NCI-H1930 (cell line): ENCODE results near the gene PITPNM1.
"Not testable (repeated sequence)": the region's sequence is repeated elsewhere in the genome, so short reads cannot be mapped to it uniquely, and the experiment has no call there.

Experiments
- DNase-seq, 2 experiments: peaks; one replicate each; lab custom pipeline; 2025; lab: John Stamatoyannopoulos, UW

The PITPNM1 gene

DNA sequence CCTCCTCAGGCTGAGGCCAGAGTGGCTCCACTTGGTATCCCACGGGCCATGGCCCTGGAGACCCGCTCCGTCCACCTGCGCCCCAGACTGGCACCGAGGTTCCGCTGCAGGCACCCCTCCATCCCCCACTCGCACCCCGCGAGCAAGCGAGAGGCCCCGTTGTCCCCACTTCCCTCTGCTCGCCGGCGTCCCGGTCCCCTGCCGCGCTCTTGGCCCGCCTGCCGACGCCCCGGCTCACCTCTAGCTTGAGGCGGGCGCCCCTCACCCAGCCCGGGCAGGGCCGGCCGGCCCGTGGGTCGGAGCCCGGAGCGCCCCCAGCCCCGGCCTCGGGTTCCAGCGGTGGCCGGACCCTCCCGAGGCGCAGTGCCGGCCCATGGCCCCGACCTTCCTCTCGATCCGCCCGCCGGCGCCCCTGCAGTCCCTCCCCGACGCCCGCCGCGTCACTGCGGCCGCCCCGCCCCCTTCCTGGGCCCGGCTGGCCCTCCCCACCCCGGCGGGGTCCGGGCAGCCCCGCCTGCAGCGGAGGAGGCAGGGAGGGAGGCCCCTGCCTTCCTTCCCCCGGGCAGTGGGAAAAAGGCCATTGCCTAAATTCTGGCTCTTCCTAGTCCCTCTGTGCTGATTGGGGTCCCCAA, at the start of gene PITPNM1:
TSS of gene PITPNM1 (minus strand) at position 414 of the 632 bp plus-strand sequence. CDS start 1,183 bp downstream, outside the sequence.
- DNase-seq: peak; percentile 27 to 67

DNA sequence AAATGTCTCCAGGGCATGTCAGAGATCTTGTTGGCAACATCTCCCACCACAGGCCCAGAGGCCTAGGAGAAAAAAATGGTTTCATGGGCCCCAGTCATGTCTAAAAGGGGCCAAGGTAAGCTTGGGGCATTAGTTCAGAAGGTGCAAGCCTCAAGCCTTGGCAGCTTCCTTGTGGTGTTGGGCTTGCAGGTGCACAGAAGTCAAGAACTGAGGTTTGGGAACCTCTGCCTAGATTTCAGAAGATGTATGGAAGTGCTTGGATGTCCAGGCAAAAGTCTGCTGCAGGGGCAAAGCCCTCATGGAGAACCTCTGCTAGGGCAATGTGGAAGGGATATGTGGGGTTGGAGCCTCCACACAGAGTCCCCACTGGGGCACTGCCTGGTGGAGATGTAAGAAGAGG, 46.5 kb upstream of the PITPNM1 start:
- DNase-seq: not testable (repeated sequence)

DNA sequence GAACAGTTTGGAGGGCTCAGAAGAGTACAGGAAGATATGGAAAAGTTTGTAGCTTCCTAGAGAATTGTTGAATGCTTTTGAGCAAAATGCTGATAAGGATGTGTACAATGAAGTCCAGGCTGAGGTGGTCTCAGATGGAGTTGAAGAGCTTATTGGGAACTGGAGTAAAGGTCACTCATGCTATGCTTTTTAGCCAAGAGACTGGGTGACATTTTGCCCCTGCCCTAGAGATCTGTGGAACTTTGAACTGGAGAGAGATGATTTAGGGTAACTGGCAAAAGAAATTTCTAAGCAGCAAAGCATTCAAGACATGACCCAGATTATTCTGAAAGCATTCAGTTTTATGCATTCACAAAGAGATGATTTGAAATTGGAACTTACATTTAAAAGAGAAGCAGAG, 46.0 kb upstream of the PITPNM1 start:
- no peak for DNase-seq

DNA sequence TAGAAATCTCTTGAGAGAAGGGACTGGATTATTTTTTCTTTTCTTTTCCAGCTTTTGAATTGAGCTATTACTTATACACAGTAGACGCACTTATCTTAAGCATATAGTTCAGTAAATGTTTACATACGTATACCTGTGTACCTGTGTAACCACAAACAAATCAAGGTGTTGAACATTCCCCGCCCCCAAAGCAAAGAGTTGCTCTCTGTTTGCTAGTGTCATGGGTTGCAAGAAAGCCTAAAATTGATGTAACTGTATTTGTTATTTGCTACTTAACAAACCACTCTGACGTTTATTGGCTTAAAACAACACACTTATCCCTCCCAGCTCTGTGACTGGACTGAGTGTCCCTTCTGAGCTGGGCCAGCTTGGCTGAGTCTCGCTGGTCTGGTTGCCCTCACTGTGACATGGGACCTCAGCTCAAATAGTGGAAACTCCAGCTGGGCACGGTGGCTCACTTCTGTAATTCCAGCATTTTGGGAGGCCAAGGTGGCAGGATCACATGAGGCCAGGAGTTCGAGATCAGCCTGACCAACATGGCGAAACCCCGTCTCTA, 43.5 kb upstream of the PITPNM1 start:
- DNase-seq: no peak

DNA sequence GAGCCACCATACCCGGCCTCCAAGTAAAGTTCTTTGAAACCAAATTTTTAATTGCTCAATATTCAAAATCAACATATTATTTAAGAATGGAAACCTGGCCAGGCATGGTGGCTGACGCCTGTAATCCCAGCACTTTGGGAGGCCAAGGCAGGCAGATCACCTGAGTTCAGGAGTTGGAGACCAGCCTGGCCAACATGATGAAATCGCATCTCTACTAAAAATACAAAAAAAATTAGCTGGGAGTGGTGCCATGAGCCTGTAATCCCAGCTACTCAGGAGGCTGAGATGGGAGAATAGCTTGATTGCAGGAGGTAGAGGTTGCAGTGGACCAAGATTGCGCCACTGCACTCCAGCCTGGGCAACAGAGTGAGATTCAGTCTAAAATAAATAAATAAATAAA, 42.9 kb upstream of the PITPNM1 start:
- DNase-seq: not testable (repeated sequence)

DNA sequence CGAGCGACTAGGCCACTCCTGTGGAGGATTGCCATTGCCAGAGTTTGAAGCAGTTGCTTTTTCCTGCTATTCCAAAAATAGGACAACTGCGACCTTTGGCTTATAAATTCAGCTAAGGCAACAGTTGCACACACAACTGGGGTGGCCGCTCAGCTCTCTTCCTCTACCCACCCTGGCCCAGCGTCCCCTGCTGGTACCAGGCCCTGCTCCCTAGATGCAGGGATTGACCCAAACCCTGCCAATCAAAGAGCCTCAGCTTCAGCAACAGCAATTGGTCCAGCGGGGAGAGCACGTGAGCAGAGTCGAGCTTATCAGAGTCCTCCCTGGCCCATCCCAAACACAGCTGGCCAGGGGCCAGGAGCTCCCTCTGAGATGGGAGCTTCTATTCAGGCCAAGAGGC, 40.1 kb upstream of the PITPNM1 start:
- DNase-seq: no peak

DNA sequence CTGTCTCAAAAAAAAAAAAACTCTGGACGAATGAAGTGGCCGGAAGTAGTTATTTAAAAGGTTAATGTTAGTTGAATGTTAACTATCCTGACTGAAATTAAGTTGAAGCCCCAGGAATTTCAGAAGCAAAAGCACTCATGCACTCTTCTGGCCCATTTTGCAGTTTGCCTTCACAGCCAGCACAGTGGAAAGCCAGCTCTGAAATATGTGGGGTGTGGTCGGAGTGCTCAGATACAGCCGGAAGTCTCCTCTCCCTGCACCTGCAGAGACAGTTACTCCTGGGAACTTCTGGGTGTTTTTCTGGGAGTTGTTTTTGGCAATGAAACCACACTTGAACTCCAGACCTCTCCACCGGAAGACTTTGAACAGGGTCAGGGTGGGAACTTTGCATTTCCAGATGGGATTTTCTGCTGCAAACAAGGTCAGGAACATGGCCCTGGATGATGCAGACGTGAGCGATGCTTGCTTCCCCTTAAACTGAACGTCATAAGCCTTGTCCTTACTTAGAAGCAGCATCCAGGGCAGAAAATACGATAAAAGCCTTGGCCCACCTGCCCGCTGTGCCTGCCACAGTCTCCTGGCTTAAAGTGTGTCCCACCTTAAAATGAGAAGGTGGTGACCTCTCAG, 39.6 kb upstream of the PITPNM1 start:
- no peak for DNase-seq

DNA sequence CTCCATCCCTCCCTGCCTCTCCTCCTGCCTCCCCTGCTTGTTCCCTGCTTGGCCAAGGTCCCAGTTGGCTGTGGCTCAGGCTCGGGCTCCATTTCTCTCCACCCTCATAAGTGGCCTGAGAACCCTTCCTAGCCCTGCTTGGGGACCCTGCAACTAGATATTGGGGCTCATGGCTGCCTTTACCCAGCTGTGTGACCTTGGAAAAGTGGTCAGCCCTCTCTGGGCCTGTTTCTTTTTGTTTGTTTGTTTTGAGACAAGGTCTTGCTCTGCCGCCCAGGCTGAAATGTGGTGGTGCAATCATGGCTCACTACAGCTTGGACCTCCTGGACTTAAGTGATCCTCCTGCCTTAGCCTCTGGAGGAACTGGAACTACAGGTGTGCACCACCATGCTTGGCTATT, 38.4 kb upstream of the PITPNM1 start:
- DNase-seq: no peak

DNA sequence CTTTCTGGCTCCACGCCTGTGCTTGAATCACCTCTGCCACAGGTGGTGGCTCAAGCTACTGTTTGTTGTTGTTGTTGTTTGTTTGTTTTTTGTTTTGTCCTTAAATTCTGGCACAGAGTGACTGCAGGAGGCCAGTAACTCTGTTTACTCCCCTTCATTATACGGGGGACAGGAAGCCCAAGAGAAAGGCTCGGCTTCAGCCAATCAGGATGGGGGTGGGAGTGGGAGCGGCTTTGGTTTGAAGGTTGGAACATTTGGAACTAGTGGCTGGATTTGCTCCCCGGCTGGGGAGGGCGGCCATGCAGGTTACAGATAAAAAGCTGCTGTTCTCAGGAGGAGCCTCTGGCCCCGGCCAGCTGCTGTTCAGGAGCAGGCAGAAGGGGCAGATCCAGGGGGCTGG, 37.8 kb upstream of the PITPNM1 start:
- DNase-seq: no peak

DNA sequence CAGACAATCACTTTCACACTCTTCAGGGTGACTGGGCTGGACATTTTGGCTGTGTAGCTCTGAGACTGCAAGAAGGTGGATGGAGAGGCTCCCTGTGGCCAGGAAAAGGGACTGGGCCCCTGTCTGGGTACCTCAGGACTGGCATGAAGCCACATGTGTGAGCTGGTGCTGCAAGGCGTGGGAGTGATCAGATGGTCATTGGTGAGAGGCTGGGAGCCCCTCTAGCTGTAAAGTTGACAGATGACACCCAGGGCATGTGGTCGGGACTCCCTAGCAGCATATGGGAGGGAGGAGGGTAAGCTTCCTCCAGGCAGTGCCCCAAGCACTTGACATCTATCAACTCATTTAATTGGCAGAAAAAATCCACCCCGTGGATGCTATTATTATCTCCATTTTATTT, 37.0 kb upstream of the PITPNM1 start:
- DNase-seq: no peak

DNA sequence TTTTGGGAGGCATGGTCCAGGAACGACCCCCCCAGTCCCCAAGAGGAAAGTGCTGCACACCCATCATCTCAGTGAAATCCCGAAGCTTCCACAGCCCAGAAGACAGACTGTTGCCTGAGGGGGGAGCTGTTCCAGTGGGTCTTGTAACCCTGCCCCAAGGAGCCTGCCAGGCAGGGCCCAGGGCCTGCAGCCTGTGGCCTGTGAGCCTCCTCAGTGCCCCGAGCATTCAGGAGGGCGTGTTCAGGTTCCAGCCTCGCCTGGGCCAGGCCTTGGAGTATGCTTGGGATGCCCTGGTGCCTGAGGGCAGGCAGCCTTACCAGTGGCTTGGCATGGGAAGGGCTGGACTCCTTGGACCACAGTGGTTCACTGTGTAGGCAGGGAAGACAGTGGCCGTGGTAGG, 36.0 kb upstream of the PITPNM1 start:
- DNase-seq: no peak

DNA sequence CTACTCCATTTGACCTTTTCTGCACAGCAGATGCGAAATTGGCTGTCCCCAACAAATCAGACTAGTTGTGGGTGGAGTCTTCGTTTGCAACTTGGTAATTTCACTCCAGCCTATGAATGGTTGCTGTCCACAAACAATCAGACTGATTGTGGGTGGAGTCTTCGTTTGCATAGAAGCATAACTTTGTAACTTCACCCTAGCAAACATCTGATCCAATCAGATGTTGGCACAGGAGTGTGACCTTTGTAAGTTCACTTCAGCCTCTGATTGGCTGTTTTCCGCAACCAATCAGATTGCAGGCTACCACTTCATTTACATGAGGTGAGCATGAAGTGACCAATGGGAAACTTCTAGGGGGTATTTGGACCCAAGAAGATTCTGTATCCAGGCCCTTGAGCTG, 34.4 kb upstream of the PITPNM1 start:
- no peak for DNase-seq

DNA sequence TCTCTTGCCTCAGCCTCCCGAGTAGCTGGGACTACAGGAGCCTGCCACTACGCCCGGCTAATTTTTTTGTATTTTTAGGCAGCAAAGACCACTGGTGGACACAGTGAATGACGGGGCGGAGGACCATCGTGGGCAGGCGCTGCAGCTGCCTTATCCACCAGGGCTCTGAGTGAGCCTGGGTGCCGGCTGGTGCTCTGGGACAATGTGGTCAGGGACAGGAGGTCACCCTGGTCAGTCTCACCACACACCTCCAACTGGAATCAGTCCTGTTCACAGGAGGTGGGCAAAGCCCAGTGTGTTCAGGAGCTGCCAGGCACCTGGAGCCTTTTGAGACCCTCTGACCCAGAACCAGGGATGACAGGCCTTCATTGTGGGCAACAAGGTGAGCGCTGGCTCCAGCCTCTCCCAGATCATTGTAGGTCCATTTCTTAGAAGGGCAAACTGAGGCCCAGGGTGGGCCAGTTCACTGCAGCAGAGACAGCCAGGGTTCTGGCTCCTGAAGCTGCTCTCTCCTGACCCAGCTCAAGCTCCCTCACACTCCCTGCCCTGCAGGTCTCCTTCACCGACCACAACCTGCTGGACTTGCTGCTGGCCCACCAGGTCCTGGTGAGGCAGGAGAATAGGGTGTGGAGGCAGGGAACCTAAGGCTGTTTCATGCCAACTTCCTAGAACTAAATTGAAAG, 33.8 kb upstream of the PITPNM1 start:
- no peak for DNase-seq

DNA sequence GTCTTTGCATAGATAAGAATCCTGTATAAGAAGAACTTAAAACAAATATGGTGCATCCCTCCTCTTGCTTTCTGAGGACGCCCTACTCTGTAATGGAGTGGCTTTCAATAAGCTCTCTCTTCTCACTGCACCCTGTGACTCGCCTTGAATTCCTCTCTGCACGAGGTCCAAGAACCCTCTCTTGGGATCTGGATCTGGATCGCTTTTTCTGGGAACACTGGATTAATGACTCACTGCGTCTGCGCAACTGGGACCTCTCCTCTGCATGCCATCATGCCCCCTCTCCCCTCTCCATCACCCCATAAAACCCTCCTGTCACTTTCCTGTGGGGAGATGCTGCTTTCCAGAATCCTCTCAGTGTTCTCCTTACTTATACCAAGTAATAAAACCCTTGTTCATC, 33.1 kb upstream of the PITPNM1 start:
- no peak for DNase-seq

DNA sequence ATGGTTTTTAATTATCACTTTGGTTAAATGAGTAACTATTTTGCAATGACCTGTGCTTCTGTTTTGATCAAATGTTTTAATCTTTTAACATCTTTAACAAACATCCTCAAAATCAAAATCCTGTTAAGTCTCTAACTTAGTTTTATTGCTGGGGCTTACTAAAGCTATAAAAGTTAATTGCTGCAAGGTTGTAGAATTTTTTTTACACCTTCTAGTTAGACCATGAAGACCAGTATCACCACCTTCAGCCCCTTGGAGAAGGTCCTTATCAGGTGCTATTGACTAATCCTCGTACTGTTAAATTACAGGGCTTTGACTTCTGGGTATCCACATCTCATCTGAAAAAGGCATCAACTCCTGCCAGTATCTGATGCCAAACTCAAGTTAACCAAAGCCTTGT, 30.4 kb upstream of the PITPNM1 start:
- no peak for DNase-seq

DNA sequence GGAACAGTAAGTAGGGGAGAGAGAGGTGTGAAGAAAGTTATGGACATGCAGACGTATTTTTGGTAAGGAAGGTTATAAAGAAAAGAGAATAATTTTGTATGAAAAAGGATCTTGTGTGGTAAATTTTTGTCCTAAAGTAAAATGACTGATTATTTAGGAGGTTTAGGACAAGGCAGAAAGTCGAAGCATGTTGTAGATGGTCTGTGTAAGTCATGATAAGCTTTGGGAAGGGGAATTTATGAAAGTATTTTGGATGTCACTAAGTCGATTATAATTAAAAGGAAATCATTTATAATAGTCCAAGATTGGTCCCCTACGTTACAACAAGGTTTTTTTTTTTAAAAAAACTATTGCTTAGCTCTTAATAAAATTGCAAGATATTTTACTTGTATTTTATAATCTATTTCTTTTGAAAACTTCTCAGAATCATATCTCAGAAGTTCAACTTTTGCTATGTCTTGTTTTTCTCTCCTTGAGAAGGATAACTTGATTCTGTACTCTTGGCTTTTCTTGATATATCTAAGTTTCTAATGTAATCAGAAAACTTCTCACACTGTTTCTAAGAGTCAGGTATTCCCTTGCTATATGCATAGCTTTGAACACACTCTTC, 29.0 kb upstream of the PITPNM1 start:
- DNase-seq: no peak

DNA sequence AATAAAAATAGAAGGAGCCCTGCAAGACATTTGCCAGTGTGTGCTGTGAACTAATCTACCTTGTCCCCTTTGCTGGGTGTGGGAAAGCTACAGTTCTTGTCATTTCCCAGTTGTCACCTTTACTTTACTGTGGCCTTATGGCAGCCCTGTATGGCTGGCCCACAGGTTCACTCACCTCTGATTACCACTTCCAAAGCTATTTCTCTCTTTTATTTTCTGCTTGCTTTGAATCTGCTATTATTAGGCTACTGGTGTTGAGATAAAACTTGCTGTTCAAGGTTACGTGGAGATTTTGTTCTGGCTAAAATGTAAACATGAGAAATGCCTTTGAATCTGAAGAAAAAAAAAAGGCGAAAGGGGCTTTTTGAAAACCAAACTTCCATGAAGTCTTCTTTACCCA, 27.7 kb upstream of the PITPNM1 start:
- DNase-seq: no peak

DNA sequence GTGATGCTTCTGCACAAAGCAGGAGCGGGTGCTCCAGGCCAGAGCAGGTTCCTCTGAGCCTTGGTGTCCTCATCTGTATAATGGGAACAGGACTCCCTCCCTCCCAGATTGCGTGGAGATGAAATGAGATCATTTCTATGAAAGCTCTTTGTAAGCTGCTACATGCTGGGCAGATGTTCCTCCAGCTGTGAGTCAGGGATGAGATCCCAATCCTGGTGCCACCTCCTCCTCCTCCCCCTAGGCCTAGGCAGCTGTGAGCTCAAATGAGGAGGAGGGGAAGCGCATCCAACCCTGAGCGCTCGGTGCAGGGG, 25.1 kb upstream of the PITPNM1 start:
- no peak for DNase-seq

DNA sequence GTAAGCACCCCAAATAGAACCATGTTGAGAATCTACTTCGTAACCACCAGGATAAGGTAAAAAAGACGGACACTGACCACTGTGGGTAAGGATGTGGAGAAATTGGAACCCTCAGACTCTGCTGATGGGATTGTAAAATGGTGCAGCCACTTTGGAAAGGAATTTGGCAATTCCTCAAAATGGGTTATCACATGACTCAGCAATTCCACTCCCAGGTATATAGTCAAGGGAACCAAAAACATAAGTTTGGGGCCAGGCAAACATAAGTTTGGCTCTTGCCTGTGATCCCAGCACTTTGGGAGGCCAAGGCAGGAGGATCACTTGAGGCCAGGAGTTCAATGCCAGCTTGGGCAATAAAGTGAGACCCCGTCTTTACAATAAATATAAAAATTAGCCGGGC, 23.2 kb upstream of the PITPNM1 start:
- no peak for DNase-seq

DNA sequence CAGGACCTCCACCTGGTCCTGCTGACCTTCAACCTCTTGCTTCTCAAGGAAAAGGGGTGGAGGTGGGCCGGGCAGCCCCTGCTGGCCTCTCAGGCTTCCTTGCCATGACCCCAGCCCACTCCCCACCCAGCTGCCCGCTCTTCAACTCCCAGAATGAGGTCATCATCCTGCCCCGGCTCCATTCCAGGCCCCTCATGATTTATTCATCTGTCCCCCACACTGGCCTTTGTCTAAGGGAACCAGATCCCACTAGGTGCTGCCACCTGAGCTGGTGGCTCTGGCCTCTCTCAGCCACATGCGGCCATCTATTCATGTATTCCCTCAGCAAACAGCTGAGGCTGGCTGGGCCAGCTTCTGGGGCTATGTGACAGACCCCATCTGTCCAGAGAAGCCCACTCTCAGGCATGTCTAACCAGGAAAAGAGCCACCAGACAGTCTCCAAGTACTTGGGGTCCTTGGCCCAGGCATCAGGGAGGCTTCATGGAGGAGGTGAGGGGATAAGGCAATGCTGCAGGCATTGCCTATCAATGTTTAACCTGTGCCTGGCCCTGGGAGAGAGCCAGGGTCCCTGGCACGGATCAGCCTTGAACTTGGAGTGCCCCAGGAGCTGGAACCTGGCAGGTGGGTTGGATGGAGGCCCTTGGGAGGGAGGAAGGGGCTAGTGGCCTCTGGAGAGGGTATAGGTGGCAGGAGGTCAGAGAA, 20.3 kb upstream of the PITPNM1 start:
- no peak for DNase-seq

DNA sequence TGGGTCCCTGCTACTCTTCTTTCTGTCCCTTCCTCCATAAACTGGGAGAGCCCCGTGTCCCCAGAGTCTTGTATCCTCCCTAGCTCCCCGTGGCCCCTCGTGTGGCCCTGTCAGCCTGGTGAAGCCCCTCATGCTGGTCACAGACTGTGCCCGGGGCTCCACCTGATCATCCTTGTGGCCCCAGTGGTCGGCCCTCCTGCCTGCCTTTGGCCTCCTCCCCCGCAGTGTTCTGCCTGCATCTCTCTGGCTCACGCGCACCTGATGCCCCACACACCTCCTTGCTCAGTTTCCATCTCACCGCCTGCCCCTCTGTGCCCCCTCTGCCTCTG, 19.3 kb upstream of the PITPNM1 start:
- no peak for DNase-seq
